GM18511 (cell line): ENCODE data around the gene NCEH1.
"Not testable (repeated sequence)": the region's sequence is repeated elsewhere in the genome, so short reads cannot be mapped to it uniquely, and the experiment has no call there.

ENCODE experiments used
- ATAC-seq: cut with Tn5 transposase; IDR thresholded peaks from one replicate; pipeline ENCODE4 v1.9.1; 2021; ENCODE audit warnings: mild to moderate bottlenecking, moderate library complexity; ENCODE audit not compliant: unreplicated experiment

NCEH1 gene

DNA sequence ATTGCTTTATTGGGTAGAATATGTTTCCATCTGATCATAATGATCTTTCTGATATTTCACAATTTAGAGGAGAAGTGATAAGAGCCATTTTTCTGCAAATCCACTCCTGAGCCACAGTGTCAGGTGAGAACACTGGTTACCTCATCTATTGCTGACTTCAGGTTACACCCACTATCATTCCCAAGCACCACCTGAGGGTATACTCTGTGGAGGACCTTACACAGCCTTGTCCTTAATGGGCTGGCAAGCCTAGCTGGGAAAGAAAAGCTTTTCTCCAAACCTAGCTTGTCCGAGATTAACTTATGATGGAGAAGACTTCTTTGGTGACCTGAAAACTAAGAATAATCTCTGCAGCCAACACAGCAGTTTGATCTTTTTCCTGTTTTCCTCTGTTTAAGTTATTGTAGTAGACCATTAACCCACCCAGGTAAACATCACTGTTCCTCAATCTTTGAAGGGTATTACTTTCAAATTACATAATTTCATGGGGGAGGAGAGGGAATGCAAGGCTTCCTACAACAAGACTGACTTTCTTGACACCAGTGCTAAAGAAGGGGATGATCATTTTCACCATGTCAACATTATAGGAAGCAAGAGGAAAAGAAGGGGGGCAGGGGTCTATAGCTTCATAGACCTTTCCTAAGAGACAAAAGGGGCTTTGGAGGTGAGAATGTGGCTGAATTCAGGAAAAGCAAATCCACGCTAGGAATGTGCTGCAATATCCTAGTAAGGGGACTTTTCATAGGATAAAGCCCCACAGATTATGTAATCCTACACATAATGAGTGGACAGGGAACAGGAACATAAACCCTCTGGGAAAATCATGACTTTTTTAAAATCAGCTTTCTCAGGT, 1.7 kb downstream of the NCEH1 start:
- ATAC-seq: no peak

DNA sequence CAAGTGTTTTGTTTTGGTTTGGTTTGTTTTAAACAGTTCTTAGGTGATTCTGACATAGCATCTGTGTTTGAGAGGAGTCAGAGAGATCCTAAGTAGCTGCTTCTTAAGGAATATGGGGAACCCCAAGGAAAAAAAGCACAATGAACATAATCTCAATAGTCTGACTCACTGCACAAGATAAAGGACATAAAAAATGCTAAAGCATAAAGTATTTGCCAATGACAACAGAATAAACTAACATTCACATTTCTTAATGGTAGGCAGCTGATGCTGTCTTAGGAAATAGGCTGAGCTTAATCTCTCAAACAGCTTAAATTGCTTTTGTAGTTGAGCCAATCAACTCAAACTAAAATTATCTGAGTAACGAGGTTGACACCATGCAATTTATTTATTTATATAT, 2.9 kb downstream of the NCEH1 start:
- no peak for ATAC-seq

DNA sequence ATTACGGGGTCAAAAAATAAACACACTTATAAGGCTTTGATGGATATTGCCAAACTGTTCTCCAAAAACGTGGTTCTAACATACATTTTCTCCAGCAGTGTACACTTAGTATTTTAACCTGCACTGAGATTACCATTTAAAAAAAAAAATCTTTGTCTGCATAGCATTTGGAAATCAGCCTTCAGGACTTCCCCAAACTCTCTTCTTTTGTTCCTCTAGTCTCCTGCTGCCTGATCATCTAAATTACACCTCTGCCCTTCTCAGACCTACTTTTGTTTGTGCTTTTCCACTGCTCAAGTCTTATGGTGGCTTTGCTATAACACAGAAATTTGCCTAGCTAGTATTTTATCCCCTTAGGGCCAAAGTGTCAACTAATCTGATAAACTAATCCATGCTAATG, 3.8 kb downstream of the NCEH1 start:
- ATAC-seq: no peak

DNA sequence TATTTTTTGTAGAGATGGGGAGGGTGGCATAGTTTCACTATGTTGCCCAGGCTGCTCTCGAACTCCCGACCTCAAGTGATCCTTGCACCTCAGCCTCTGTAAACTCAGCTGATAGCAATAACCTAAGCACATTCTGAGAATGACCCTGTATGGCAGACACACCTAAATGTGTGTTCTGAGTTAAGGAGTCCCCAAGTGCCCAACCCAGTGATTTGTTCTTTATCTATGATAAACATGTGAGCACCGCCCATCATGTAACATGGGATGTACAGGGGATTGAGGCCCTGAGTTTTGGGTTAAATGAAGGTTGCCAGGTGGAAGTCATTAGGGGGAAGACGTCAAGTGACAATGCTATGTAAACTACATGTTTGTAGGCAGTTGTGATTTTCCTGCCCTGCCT, 5.7 kb downstream of the NCEH1 start:
- ATAC-seq: no peak

DNA sequence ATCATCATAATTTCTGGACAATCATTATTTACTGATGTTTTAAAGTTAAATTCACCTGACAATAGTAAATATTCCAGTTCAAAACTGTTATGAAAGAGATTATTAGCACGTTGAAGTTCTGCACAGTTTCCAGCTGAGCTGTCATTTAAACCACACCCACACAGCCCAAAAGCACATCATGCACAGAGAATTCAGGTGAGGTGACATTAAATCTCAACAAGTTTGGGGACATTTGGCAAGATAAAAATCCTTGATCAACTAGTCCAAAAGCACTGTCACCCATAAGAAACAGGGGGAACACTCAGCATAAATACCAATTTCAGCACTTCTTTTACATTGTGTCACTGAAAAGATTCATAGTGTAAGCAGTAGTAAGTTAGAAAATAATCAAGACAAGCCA, 6.9 kb downstream of the NCEH1 start:
- ATAC-seq: no peak

DNA sequence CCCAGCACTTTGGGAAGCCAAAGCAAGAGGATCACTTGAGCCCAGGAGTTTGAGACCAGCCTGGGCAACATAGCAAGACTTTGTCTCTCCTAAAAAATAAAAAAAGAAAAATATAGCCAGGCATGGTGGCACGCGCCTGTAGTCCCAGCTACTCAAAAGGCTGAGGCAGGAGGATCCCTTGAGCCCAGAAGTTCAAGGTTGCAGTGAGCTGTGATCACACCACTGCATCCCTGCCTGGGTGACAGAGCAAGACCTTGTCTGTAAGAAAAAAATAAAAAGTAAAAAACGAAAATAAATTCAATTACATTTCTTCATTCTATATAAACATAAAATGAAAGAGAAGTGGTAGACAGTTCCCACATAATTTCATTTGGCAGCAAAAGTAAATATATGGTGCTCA, 8.1 kb downstream of the NCEH1 start:
- ATAC-seq: not testable (repeated sequence)

DNA sequence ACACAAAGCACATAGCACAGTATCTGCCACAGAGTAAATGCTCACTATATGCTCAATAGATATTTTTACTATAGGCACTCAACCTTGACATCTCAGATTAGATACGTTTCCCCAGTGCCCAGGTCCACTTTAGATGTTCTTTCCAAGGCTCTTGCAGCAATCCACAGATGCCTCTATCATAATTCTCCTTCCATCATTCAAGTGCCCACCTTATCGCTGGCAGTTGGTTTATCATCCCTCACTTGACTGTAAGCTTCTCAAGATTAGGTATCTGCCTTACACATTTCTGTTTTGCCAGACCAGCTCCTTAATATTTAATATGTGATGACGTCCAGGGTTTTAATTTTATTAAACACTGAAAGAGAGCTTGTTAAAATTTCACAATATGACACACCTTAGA, 8.6 kb downstream of the NCEH1 start:
- no peak for ATAC-seq

DNA sequence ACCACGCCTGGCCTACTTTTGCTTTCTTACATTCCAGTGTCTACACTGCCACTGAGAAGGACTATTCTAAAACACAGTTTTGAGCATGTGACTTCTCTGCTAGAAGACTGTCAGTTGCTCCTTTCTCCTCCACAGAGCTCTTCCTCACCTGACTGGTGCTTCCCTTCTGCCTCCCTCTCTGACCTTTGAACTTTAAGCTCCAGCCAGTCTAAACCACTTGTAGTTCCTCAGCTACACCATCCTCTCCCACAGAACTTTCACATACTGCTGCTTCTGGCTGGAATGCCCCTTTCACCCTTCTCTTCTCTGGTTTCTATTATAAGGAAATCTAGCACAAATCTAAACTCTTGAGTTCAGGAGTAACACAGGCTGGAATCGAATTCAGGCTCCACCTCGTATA, 9.1 kb downstream of the NCEH1 start:
- ATAC-seq: no peak

DNA sequence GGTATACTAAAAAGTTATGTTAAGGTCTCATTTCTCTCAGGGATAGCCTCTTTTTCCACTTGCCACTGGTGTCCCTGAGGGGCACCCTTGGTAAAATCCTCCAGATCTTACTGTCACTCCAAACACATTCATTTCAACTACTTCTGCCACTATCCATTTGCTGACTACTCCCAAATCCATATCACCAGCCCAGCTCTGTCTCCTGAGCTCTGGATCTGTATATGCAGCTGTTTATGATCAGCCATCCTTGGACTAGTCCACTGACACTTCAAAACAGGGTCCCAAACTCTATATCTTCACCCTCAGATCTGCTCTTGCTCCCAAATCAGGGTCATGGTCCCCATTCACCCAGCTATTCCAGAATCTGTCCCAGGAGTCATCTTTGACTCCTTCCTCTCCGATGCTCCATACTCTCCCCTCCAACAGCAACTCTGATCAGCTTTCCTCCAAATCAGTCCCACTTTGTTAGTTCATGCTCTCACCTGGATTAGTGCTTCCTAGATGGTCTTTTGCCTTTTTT, 9.9 kb downstream of the NCEH1 start:
- ATAC-seq: no peak

DNA sequence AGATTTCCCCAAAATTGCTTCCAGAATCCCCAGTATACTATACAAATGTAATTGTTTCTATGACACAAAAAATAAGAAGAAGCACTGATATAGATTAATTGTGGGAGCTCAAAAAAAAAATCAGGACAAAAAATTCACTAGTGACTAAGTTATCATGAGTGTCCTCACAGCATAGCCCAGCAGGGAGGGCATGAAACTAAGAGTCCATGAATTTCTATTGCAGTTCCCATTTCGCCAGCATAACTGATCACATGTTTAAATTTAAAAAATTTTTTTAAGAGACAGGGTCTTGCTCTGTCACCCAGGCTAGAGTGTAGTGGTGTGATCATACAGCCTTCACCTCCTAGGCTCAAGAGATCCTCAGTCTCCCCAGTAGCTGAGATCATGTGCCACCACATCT, 10.6 kb downstream of the NCEH1 start:
- no peak for ATAC-seq

DNA sequence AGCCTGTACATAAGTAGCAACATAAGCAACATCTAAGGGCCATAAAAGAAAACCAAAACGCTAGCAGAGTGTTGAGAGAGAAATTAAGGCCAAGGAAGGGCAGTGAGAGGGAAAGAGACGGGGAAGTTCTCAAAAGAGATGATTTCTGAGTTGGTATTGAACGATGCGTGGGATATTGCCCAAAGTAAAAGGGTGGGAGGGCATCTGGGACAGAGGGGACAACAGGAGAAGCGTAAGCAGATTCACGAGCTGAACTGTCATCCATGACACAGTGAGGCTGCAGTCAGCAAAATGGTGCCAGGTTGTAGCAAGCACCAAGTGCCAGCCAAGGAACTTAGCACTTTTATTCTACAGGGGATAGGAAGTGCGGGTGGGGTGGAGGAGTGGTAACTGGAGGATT, 11.8 kb downstream of the NCEH1 start:
- no peak for ATAC-seq

DNA sequence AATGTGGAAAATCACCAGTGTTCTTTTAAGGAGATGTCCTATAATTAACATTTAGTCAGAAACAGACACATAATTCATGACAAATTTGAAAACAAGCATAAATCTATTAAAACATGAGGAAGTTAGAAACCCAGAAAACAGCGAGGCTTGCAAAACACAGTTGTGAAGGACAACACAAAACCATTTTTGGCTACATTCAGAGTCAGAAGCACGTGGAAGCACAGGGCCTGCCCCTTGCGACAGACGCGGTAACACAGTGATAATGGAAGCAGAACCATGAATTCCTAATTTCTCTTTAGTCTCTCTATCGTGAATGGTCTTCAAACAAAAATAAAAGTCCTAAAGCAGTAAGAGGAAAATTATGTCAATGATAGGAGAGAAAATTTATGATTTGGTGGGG, 12.2 kb downstream of the NCEH1 start:
- ATAC-seq: no peak

DNA sequence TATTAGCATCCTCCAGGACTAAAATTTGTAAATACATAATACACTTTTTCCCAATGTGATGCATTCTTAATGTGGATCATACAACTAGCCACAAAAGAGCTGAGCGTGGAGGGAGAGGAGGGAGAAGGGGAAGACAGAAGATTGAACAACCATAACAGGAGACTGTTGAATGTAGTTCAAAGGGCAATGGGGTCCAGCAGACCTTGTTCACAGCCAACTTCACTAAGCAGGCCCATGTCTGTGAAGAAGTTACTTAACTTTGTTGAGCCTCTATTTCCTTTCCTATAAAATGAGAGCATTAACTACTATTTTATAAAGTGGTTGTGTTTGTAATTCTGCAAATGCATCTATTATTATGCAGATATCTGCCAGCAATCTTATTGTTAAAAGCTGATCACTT, 13.3 kb downstream of the NCEH1 start:
- ATAC-seq: no peak

DNA sequence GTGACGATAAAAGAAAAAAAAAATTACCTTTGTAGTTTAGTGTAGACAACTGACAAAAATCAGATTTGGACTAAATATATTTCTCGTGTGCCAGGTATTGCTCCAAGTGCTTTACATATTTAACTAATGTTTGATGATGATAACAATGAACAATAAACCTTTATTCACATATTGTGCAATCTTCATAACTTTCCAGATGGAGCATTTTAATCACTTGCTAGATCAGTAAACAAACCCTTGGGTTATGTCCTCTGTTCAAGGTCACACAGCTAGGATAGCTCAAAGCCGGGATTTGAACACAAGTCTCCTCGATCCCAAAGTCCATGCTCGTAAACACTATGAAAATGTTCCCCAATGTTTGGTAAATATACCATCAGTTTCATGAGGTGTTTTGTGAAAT, 14.5 kb downstream of the NCEH1 start:
- ATAC-seq: no peak

DNA sequence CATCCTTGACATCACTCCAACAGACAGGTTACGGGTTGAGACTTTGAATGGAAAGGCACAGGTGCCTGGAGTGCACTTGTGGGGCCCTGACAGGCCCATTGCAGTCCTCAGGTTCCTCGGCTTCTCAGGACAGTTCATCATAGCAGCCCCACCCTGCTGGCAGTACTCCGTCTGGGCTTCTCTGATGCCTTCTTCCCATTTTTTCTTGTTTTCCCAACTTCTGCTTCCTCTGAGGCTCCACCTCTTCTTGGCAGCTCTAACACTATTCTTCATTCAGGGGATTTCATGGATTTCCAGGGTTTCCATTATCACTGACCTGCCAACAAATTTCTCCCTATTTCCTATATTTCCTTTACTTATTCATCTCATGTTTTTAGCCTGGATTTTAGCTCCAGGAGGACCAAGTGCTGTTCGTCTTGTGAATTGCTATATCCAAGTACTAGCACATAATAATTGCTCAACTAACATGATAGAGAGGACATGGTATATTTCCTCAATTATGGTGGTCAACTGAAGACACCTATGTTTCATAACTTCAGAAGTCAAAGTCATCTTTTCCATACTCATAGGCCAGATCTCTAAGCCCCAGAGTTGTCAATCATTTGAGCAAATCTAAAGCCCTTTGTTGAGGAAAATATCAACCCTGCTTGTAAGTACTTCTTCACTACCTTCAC, 16.2 kb downstream of the NCEH1 start:
- ATAC-seq: no peak

DNA sequence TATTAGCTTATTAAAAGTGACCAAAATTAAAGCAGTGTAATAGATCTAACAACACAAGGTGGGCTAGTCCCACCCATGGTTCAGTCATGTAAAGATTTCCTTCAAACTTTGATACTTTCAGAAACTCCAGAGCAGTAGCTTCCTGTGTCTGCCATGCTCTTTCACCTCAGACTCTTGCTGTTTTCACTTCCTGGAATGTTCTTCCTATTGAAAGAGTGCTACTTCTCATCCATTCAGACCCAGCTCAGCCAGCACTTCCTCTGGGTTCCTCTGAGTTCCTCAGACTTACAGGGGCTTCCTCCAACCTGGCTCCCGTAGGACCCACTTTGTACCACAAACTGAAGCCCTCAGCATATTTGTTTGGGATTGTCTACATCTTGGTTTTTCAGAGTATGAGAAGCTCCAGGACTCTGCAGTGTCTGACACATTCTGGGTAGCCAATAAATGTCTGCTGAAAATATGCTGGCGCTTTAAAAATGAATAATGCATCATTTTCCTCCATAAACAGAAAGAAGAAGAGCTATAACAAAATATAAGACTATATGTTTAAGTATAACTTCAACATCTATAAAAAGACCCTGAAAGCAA, 18.0 kb downstream of the NCEH1 start:
- ATAC-seq: peak; percentile 83

DNA sequence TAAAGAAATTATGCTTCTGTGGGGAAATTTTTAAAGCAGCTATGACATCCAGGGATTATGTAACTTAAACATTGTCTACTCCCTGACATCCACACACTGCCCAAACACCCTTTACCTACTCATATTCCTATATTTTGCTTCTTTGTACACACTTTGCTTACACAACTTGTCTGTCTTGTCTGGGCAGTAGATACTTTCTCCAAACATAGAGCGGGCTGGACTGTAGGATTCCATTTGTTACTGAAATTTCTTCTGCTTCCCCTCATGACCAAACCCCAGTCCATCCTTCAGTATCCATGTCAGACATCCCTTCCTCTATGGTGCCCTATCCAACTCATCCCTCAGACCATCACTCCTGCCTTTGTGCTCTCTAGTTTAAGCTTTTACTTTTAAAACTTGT, 19.9 kb downstream of the NCEH1 start:
- no peak for ATAC-seq

DNA sequence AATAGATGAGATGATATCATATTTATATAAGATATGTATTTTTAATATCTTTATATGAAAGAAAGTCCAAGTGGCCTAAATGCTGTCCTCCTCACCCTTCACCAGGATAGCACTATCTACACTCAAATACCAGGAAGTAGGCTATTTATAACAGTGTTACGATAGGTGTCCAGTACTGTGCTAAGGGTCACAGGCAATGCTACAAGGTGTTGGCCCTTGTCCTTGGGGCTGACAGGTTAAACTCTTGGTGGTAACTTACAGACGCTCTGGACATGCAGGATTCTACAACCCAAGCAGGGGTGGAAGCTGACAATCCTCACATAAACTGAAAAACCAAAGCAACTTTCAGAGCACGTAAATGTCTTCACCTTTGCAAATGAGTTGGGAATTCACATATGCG, 22.3 kb downstream of the NCEH1 start:
- no peak for ATAC-seq

DNA sequence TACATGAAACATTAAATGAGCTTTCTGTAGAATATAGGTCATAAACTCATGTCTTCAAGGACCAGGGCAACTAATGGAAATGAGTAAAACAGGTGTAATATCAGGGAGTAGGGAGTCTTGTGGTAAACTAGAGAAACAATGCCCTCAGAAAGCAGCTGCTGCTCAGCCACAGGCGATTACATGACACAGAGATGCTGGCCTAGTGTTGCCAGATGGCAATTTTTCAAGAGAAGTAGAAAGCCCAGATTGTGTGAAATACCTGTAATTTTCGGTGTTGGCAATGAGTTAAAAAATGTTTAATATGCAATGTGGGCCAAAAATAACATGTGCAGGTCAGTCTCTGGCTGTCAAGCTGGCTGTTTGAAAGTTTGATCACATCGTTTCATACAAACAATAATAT, 23.4 kb downstream of the NCEH1 start:
- ATAC-seq: no peak

DNA sequence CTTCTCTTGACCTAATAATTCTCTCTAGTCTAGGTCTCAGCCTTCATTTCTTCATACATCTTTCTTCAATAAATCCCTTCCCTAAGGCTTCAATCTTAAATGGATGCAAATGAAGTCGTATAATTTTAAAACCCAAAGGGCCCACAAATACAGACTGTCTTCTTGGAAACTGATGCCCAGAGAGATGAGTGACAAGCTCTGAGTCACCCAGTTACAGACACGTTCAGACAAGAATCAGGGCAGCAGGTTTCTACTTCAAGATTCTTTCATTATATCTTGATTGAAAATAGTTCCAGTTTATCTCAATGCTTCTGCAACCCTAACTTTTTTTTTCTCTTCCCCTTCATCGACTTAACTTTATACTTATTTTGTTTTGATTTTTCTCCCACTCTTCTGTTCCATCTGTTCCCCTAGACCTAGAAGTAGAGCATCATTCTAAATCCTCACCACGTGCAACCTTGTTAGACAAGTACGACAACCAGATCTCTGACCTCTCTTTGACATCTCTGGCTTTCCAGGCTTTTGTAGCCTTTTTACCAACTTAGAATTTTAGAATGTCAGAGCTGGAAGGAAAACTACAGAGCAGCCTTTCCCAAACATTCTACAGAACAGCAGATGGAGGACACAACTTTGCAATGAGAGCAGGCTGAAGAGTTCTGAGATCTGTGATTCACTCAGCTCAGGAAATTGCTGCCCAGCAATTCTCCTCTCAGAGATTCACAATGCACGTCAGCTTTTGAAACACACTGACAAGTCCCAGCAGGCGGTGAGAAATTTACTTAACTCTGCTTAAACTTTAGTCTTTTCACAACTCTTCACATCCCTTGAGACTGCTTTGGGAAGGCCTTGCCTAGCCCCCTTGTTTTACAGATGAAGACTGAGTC, 25.3 kb downstream of the NCEH1 start:
- peak; percentile 45 for ATAC-seq

DNA sequence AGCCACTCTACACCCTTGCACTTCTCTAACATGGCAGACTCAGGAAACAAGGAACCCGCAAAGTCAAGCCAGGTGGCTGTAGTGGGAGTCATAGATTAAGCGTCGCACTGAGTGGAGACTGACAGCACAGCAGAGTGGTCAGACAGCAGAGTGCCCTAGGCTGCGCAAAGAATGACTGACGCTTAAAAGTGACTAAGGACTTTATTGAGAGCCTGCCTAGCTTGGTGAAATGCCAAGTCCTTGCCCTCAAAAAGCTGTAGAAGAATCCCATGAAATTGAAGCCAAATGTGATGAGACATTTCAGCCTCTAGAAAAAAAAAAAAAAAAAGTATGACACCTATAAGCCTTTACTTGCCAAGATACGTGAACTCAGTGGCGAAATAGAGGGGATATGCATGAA, 30.2 kb downstream of the NCEH1 start:
- no peak for ATAC-seq
